HG03045 (cell line): Measurements from ENCODE around the gene SMIM3.

ENCODE experiments used
- ATAC-seq: cut with Tn5 transposase; IDR thresholded peaks from one replicate; pipeline ENCODE4 v1.9.1; 2021; ENCODE audit warnings: mild to moderate bottlenecking, moderate library complexity; ENCODE audit not compliant: unreplicated experiment

The SMIM3 gene

DNA sequence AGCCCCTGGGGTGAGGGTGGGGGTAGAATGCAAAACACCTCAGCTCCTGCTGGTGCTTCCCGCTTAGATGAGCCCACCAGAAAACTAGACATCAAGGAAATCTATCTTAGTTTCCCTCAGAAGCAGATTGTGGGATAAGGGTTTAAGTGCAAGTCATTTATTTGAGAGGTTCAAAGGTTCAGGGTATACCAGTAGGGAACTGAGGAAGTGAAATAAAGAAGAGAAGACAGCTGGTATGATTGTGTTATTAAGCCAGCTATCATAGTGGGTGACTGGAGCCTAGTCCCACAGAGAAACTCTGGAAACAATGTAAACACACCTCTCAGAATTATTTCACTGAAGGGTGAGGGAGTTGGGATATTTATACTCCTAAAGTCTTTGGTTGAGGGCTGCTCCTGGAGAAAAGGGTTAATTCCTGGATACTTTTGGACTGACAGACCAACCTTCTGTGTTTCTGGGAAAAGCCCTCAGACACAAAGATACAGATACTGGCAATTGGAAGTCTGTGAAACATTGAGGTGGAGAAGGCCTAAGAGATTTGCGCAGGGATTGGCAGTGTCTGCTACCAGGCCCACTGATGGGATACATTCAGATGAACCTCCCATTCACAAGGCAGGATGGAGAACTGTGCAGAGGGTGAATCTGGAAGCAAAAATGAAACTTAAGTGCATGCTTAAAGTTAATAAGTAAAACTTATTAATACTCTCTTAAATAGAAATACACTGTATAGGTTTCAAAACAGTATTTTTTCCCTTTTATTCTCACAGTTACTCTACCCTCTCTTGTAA, 13.4 kb upstream of the SMIM3 start:
- no peak for ATAC-seq

DNA sequence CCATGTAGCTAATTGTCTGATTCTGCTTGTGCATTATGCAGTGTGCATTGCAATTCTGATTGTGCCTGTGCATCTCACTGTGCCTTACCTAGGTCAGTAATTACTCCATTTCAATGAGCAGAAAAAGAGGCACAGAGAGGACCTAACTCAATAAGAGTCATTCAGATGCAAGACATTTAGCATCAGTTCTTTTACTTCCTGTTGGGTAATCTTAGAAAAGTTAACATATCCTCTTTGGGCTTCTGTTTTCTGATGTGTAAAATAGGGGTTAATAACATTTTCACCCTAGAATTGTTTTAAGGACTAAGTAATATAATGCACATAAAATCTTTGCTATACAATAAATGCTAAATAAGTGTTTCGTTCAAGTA, 12.8 kb upstream of the SMIM3 start:
- ATAC-seq = no peak

DNA sequence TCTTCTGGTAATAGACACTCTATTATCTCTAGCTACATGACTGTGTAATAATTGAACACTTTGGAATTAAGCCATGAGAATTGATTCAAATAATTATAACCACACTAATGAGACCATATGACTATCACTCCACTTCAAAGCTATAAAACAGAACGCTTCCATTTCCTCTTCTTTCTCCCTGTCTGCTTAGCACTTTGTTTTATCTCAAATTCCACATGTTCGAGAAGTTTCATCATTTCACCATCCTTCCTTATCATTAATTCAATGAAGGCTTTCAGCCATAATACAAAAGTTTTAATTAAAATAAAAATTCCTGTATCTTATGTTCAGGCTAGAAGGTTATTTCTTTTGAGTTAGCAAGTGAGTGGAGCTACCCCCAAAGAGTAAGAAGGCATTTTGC, 12.3 kb upstream of the SMIM3 start:
- ATAC-seq = no peak

DNA sequence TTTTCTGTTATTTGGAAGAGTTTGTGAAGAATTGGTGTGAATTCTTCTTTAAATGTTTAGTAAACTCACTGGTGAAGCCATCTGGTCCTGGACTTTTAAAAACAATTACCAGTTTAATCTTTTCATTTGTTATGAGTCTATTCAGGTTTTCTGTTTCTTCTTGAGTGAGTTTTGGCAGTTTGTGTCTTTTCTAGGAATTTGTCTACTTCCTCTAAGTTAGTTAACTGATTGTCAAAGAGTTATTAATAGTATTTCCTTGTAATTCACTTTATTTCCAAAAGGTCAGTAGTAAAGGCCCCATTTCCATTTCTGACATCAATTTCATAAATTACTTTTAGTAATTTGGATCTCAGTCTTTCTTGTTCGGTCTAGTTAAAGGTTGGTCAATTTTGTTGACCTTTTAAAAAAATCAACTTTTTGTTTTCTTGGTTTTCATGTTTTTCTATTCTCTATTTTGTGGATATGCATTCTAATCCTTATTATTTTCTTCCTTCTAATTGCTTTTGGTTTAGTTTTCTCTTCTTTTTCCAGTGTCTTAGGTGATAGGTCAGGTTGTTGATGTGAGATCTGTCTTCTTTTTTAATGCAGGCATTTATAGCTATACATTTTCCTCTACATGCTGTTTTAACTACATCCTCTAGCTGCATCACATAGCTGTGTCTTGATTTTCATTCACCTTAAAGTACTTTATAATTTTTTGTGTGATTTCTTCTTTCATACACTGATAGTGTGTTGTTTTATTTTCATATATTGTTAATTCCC, 7.3 kb upstream of the SMIM3 start:
- ATAC-seq = no peak

DNA sequence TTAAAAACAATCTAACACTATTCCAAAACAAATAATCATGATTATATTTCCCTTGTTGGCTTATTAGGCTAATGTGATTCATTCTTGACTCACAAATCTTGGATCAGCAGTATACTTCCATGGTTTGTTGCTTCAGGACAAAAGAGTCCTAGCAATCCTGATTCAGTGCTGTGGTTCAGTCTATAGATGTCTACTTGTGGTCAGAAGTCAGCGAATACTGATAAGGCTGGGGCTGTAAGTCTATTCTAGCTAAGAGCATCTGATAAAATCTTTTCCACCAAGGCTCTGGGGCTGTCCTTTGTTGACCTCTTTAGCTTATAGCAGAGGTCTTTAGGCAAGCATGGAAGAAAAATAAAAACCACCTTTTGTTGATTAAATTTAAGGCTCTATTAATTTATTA, 4.4 kb upstream of the SMIM3 start:
- no peak for ATAC-seq

DNA sequence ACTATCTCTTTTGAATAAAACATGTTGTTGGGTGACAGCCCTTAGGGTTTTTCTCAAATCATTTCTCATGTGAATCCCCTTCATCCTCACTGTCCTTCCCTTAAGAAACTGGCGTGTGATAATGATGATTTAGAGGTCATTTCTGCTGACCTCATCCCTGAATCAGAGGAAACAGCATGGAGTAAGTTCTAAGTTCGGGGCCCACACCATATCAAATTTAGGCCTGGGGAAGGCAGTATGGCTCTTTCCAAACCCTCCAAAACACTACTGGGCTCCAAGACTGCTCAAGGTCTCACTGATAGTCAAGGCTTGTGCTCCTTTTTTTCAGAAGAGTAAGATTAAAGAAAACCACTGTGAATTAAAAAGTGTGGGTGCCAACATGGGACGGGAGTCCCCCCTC, 872 bp upstream of the SMIM3 start:
- ATAC-seq = no peak

DNA sequence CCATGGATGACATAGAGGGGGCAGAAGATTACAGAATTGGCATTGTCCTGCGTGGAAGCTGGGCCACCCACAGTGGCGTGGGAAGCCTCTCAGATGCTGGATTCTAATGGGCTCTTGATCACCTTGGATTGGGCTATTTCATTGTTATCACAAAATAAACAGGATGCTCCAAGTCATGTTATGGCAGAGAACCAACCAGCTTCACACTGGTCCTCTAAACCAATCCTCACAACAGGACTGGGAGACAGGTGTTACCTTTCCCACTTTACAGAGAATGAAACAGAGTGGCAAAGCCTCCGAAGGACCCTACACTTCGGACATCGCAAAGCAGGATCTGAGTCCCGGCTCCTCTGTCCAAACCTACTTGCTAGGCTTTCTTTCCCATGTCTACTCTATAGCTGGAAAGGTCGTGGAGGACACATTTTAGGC, 455 bp upstream of the SMIM3 start:
- no peak for ATAC-seq

DNA sequence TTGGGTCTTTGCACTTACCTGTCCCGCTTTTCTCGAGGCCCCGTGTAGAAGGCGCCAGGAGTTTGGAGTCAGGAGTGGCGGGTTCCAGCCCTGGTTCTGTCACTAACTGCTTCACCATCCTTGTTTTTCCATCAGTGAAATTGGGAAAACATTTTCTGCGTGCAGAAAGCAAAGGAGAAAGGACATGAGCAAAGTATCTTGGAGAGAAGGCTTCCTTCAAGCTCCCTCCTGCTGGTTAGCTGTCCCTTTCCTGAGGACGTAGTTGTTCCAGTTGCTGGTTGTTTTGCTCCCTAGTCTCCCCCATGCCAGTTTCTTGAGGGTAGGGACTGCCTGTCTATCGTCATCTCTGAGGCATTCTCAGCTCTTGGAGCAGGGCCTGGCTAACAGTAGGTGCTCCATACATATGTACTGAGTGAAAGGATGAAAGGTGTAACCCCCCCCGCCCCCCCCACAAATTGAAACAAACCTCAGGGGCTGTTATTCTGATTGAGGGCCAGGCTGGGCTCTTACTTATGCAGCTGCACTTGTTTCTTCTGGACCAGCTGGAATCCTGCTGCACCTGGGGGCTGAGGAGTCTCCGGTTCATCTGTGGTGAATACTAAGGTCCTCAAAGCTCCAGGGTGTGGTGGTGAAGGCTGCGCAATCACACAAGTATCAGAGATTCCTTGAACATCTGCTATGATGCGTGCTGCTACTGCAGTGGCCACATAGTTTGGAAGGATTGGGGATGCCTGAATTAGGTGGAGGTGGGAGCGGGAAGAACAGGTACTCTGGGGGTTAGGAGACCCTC, 1.0 kb downstream of the SMIM3 start:
- ATAC-seq = no peak

DNA sequence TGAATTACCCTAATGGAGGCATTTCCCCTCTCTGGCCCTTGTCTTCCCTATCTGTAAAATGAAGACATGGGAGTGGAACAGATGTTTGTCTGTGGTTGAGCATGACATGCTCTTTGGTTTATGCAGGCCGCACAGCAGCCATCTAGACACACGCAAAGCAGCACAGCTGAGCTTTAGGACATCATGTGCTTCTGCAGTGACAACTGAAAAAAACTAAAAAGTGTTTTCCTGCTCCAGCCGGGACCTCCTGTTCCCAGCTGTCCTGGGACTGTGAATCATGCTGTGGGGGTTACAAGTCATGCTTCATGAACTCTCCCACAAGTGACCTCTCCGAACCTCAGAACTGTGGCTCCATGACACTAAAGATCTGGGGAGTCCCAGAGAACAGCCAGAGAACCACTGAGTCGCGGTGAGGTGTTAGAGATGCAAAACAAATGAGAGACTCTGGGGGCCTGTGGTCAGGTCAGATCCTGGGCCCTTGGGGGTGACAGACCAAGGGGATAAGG, 1.7 kb downstream of the SMIM3 start:
- peak; percentile 62 for ATAC-seq

DNA sequence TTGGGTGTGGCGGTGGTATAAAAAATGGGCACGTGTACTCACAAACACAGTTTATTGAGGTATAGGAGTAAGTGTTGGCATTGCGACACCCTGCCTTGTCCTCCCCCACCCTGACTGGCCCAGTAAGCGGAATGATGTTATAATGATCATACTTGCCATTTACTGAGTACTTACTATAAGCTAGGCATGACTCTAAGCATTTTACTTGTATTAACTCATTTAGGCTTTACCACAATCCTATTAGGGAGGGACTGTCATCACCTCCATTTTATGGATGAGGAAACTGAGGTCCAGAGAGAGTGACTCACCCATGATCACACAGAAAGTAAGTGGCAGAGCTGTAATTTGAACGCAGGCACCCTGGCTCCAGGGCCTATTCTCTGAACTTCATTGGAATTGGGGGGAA, 2.3 kb downstream of the SMIM3 start:
- no peak for ATAC-seq

DNA sequence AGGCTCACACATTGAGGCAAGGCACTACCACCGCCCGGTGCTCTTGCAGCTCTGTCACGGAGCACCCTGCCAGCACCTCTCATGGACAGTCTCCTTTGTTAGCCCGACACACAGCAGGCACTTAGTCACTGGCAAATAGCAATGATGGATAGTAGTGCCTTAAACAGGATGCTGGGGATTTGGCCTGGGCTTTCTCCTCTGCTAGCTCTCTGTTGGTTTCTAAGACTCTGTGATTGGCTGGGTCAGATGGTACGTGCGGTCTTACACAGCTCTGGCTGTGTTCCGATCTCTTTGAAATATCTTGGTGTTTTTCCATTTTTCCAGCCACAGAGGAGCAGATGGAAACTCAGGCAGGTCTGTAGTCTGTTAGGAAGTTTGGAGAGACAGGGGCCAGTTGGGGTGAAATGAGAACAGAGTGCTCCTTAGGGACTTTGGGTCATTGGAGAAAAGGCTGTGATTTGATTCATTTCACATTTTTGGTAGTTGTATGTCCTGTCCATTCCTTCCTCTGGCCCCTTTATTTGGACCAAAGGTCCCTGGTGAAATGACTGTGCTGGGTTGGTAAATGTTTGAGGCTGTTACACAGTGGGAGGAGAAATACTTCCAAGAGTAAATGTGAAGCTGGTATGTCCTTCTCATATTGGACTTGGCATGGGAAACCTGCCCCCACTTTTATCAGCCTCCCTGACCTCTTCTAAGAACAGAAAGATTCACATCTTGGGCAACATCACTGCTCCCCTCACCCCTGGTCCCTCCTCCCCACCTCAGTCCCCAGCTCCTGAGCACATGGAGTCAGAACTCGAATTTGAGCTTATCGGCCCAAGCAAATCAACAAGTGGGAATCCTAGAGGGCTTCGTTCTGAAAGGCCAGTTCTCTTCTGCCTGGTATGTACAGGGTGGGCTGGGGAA, 3.4 kb downstream of the SMIM3 start:
- ATAC-seq = no peak

DNA sequence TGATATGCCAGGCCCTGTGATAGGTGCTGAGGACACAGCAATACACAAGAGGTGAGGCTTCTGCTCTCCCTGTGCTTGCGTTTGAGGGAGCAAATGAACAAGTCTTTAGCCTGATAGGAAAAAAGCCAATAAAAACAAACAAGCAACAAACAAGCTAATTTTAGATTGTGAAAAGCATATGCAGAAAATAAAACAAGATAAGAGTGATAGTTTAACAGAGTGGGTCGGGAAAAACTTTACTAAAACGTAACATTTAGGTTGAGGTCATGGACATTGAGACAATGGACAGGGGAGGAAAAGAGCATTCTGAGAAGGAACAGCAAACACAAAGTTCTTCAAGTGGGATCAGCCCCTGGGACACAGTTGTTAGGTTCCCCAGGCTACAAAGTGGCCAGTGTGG, 4.3 kb downstream of the SMIM3 start:
- no peak for ATAC-seq

DNA sequence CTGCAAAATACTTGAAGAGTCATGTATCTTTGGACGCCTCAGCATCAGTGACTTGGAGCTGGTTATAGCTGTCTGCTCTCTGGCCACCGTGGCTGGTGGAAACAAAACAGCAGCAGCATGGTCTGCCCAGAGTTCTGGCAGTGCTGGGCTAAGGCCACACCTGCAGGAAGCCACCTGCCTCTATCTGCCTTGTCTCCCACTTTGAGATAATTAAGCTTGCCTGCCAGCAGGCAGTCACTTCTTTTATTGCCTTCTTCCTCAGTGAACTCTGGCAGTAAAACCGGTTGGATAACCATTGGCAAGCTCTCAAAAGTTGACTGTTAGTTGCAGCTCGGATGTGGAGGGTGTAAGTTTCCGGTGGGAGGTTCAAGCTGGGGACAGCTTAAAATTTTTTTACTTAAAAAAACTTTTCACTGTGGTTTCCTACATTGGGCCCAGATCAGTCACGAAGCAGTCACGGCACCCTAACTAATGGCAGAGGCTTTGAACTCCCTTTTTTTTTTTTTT, 4.9 kb downstream of the SMIM3 start:
- ATAC-seq = no peak

DNA sequence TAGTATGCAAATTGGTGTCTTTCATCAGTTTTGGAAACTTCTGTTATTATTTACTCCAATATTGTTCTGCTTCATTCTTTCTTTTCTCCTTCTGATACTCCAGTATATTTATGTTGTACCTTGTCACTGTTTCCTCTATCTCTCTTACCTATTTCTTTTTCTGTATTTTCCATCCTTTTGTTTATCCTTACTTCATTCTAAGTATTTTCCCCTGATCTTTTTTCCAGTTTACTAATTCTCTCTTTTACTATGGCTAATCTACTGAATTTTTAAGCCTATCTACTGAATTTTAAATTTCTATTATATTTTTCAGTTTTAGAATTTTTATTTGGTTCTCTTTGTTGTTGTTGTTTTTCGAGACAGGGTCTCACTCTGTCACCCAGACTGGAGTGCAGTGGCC, 7.4 kb downstream of the SMIM3 start:
- ATAC-seq = no peak

DNA sequence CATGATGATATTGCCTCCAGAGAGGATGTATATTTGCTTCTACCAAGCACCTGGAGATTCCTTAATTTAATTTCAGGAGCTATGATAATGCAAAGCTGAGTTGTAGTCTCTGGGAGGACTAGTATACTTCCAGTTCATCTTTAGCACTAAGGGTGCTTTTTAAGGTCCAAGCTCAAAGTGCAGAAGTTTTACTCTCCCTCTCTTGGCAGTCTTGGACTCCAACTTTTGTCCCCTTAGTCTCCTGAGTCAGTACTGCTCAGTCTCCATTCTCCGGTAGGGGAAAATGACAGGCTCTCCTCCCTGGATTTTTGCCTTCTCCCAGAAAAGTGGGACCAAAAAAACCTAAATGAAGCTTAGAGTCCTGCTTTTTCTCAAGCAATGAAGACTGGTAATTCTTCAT, 8.3 kb downstream of the SMIM3 start:
- ATAC-seq = no peak

DNA sequence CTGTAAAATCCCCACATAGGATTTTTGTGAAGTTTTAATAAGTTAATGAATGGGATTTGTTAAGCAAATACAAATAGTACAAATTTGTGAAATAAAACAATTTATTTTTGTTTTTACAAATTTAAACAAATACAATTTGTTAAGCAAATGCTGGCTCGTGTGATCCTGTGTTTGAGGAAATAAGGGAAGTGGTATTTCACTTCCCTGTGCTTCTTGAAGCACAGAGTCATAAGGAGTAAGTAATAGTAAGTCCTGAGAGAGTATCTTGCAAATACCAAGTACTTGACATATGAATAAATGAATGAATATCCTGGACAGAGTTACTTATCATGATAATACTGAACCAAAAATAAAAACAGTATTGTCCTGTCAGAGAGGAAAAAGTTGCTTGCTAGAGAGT, 9.1 kb downstream of the SMIM3 start:
- ATAC-seq = no peak

DNA sequence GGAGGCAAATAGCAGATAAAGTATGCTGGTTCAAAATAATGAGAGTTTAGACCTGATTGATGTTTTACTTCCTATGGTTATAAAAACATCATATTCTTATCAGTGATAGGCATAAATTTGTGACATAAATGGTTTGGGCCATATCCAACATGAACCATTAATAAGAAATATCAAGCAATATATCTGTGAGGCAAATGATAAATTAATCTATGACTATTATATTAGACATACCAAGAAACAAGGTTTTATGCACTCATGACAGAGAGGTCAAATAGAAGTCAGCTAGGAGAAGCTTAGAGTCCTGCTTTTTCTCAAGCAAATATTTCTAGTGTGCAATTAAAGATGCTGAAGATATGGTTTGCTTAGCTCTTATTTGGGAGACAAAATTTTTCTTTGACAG, 10.4 kb downstream of the SMIM3 start:
- no peak for ATAC-seq

DNA sequence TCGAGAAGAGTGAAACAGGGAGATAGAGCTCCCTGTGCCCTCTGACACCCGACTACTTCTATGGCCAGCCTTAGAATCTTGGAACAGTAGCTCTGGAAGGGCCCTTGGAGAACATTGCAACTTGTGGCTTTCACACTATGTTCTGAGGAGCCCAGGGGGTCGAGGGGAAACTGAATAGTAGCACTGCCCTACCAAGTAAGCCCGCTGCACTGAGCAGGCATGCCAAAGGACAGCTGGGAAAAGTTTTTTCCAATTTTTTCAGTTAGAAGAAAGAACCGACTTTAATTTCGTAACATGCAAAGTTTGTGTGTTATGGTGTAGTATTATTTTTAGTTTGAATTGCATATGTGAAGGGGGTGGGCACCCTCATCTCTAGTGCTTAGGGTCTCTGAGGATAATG, 10.9 kb downstream of the SMIM3 start:
- no peak for ATAC-seq

DNA sequence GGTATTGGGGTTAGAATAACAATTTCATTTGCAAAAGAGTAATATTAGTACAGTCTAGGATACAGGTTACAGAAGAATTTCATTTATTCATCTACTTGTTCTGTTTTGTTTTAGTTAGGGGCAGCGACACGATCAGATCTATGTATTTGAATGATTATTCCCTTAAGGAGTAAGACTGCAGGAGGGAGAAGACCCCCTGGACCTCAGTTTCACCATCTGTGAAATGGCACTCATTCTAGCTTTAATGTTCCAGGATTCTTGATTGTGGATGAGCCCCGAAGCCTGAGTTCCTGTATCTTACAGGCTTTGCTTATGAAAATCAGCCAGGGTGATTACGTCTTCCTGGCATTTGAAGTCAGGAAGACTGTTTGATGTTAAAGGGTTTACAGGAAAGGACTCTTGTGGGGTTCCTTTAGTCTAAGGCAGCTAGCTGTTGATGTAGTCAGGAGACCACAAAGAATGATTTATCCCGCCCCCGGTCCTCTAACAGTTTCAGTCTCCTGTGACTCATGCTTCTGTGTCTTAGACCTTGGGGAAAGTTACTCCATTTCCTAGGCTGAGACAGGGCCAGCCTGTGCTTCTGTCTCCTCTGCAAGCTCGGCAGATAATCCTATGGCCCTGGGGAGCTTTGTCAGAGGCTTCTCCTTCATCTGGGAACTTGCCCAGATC, 11.5 kb downstream of the SMIM3 start:
- peak; percentile 92 for ATAC-seq

DNA sequence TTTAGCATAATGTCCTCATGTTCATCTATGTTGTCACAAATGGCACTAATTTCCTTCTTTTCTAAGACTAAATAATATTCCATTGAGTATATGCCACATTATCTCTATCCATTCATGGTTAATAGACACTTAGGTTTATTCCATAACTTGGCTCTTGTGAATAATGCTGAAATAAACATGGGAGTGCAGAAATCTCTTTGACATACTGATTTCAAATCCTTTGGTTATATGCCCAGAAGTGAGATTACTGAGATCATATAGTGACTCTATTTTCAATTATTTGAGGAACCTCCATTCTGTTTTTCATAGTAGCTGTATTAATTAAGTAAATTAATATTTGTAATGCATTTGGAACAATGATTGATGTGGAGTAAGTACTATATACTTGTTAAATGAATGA, 13.0 kb downstream of the SMIM3 start:
- ATAC-seq = no peak
